Neutrophil (primary cell): ENCODE measurements around the gene PPM1D.
"Not testable (repeated sequence)": the region's sequence is repeated elsewhere in the genome, so short reads cannot be mapped to it uniquely, and the experiment has no call there.

ENCODE experiments used
- H3K27ac ChIP-seq: fragments of 200-600 bp; sonication (generic); 2 replicates; pipeline ENCODE4 v1.5.1; 2016; ENCODE audit warnings: mild to moderate bottlenecking, moderate library complexity
- H3K27me3 ChIP-seq: fragments of 200-600 bp; sonication (generic); 2 replicates; pipeline ENCODE4 v1.6.0; 2016; ENCODE audit warnings: mild to moderate bottlenecking
- H3K36me3 ChIP-seq: fragments of 200-600 bp; sonication (generic); 2 replicates; pipeline ENCODE4 v1.5.1; 2017
- H3K4me1 ChIP-seq, 2 experiments: fragments of 200-600 bp in 1 of 2; sonication (generic) in 1 of 2; 1 replicate in 1 of 2; 2 replicates in 1 of 2; pipeline versions ENCODE4 v1.5.1 to v1.6.1; 2013 to 2016; ENCODE audit warnings: low read depth in 1 of 2, low read length in 1 of 2, mild to moderate bottlenecking in 1 of 2, moderate library complexity in 1 of 2; ENCODE audit not compliant: control insufficient read depth in 1 of 2, insufficient read depth in 1 of 2
- H3K4me3 ChIP-seq, 2 experiments: fragments of 200-600 bp in 1 of 2; sonication (generic) in 1 of 2; 1 replicate in 1 of 2; 2 replicates in 1 of 2; pipeline ENCODE4 v1.5.1; 2013 to 2016; ENCODE audit warnings: low read depth in 1 of 2, low read length in 1 of 2, mild to moderate bottlenecking in 1 of 2, moderate library complexity in 1 of 2
- H3K9me3 ChIP-seq: fragments of 200-600 bp; sonication (generic); 2 replicates; pipeline ENCODE4 v1.5.1; 2016
- CTCF ChIP-seq: fragments of 200-600 bp; sonication (generic); IDR thresholded peaks from 2 replicates; pipeline ENCODE4 v1.5.1; 2016; ENCODE audit warnings: antibody characterized with exemption

Gene PPM1D

GRCh38 chr17:60599620-60600489 is at the start of gene PPM1D:
PPM1D (plus strand) TSS chr17:60600193; CDS start chr17:60600415, 222 bp downstream.
- H3K9me3 ChIP-seq = no peaks in the 10 kb centered on the region
- H3K27me3 ChIP-seq = no peaks in the 10 kb centered on the region
- peak; percentile 87 for TF ChIP-seq CTCF
- H3K36me3 ChIP-seq = no peaks in the 10 kb centered on the region
- H3K4me3 ChIP-seq = peak within 1 kb of the TSS; percentile 86 to 92
- H3K27ac ChIP-seq = peak within 1 kb of the TSS; percentile 97
- H3K4me1 ChIP-seq = peaks cover 48 to 51% of the 10 kb centered on the region in 2 experiments

- not testable (repeated sequence) for H3K9me3 ChIP-seq, H3K27me3 ChIP-seq, H3K4me1 ChIP-seq, H3K4me3 ChIP-seq, H3K36me3 ChIP-seq, H3K27ac ChIP-seq
Measured at GRCh38 chr17:60552255-60552654, 47.7 kb upstream of the PPM1D start.

- Histone ChIP-seq H3K4me3 (no peak overlapping the region), H3K4me1 (no peaks in the 10 kb centered on the region), H3K9me3 (no peaks in the 10 kb centered on the region), H3K36me3 (no peaks in the 10 kb centered on the region), H3K27me3 (no peaks in the 10 kb centered on the region), H3K27ac (no peak overlapping the region)
- no peak for TF ChIP-seq CTCF
Measured at GRCh38 chr17:60554377-60554788, 45.6 kb upstream of the PPM1D start.

DNA sequence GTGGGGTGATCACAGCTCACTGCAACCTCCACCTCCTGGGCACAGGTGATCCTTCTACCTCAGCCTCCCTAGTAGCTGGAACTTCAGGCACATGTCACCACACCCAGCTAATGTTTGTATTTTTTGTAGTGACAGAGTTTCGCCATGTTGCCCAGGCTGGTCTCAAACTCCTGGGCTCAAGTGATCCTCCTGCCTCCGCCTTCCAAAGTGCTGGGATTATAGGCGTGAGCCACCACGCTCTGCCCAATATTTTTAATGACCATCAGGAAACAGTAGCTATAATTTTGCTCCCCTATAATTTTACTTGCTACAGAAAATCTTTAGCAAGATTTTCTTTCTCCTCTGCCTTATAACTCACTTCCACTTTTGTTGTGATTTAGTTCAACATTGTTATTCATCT is 44.2 kb upstream of the PPM1D start:
- Histone ChIP-seq H3K4me1 (no peaks in the 10 kb centered on the region), H3K27ac (no peak overlapping the region), H3K27me3 (no peaks in the 10 kb centered on the region), H3K9me3 (no peaks in the 10 kb centered on the region), H3K36me3 (no peaks in the 10 kb centered on the region), H3K4me3 (no peak overlapping the region)
- no peak for TF ChIP-seq CTCF

- H3K27me3 ChIP-seq = no peaks in the 10 kb centered on the region
- no peaks in the 10 kb centered on the region for H3K9me3 ChIP-seq
- no peaks in the 10 kb centered on the region for H3K4me1 ChIP-seq
- no peak overlapping the region for H3K27ac ChIP-seq
- H3K36me3 ChIP-seq = no peaks in the 10 kb centered on the region
- TF ChIP-seq CTCF = no peak
- H3K4me3 ChIP-seq = no peak overlapping the region
Measured at GRCh38 chr17:60557805-60558204, 42.2 kb upstream of the PPM1D start.

- Histone ChIP-seq H3K27ac (no peak overlapping the region), H3K27me3 (no peaks in the 10 kb centered on the region), H3K4me3 (no peak overlapping the region), H3K4me1 (no peaks in the 10 kb centered on the region), H3K9me3 (no peaks in the 10 kb centered on the region), H3K36me3 (no peaks in the 10 kb centered on the region)
- TF ChIP-seq CTCF = no peak
Measured at GRCh38 chr17:60559659-60559994, 40.4 kb upstream of the PPM1D start.
